HG03064 (cell line): ENCODE results near the gene TRAK1.
A peak's percentile ranks its signal among the peaks of the same experiment; 100 is the strongest.
"Not testable (repeated sequence)": the region's sequence is repeated elsewhere in the genome, so short reads cannot be mapped to it uniquely, and the experiment has no call there.

Source experiments
- ATAC-seq: cut with Tn5 transposase; IDR thresholded peaks from one replicate; pipeline ENCODE4 v1.9.1; 2021; ENCODE audit warnings: low read depth; ENCODE audit not compliant: unreplicated experiment

Gene TRAK1

GRCh38 chr3:42090973-42091731, at the start of gene TRAK1:
Gene TRAK1 (plus strand): TSS chr3:42091357. CDS start chr3:42091470, 113 bp downstream.
- no peak for ATAC-seq

- no peak for ATAC-seq
Measured at GRCh38 chr3:42042747-42043098, 48.4 kb upstream of the TRAK1 start.

GRCh38 chr3:42043099-42043813, 47.9 kb upstream of the TRAK1 start:
- ATAC-seq: no peak

GRCh38 chr3:42045708-42046243, 45.4 kb upstream of the TRAK1 start:
- no peak for ATAC-seq

GRCh38 chr3:42048526-42048925, 42.6 kb upstream of the TRAK1 start:
- not testable (repeated sequence) for ATAC-seq

- no peak for ATAC-seq
Measured at GRCh38 chr3:42050126-42050525, 41.0 kb upstream of the TRAK1 start.

GRCh38 chr3:42051384-42052131, 39.6 kb upstream of the TRAK1 start:
- no peak for ATAC-seq

GRCh38 chr3:42052132-42052483, 39.0 kb upstream of the TRAK1 start:
- ATAC-seq: no peak

- no peak for ATAC-seq
Measured at GRCh38 chr3:42052484-42053351, 38.4 kb upstream of the TRAK1 start.

GRCh38 chr3:42053476-42053875, 37.7 kb upstream of the TRAK1 start:
- ATAC-seq: no peak

GRCh38 chr3:42055291-42055690, 35.9 kb upstream of the TRAK1 start:
- no peak for ATAC-seq

GRCh38 chr3:42056840-42057239, 34.3 kb upstream of the TRAK1 start:
- no peak for ATAC-seq

- peak; percentile 70 for ATAC-seq
Measured at GRCh38 chr3:42057561-42058211, 33.5 kb upstream of the TRAK1 start.

GRCh38 chr3:42061025-42061712, 30.0 kb upstream of the TRAK1 start:
- ATAC-seq: no peak

GRCh38 chr3:42061713-42062380, 29.3 kb upstream of the TRAK1 start:
- no peak for ATAC-seq

- no peak for ATAC-seq
Measured at GRCh38 chr3:42062464-42062863, 28.7 kb upstream of the TRAK1 start.

- ATAC-seq: no peak
Measured at GRCh38 chr3:42063888-42064287, 27.3 kb upstream of the TRAK1 start.

GRCh38 chr3:42066516-42067181, 24.5 kb upstream of the TRAK1 start:
- ATAC-seq: no peak
